GM21526 (cell line): ENCODE data around the gene IMMP2L.
A peak's percentile ranks its signal among the peaks of the same experiment; 100 is the strongest.

ENCODE experiments used
- ATAC-seq: cut with Tn5 transposase; IDR thresholded peaks from one replicate; pipeline ENCODE4 v1.9.1; 2021; ENCODE audit warnings: moderate library complexity; ENCODE audit not compliant: unreplicated experiment, low FRiP score

The IMMP2L gene

DNA sequence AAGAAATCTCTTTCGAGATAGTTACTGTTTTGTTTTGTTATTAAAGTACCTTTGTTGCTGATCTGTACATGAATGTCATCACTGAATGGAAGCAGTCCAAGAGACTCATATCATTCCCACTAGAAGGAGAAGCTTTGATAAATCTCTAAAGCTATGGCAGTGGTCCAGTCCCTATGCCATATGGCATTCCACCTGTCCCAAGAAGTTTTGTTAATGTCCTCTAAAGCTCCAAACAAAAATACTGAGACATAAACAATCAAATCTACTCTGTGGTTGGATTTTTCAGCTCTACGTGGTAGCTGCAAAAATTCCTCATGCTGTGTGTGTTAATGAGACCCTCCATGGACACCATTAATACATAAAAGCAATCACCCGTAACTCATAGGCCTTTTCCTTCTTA is 377.3 kb downstream of the IMMP2L start:
- no peak for ATAC-seq

- ATAC-seq, result no peak
Observed at GRCh38 chr7:111183321-111183720, 379.0 kb downstream of the IMMP2L start.

DNA sequence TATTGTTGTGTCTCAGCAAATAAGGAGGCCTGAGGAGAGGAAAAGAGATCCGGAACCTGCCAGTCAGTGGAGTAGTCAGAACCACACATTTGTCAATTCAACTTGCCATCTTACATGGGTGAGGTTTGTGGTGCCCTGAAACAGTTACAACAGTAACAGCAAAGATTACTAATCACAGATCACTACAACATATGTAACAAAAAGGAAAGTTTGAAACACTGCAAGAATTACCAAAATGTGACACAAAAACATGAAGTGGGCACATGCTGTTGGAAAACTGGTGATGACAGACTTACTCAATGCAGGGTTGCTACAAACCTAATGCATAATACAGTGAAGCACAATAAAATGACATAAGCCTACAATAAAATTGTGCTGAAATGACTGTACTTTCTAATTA is 382.0 kb downstream of the IMMP2L start:
- no peak for ATAC-seq

- no peak for ATAC-seq
Observed at GRCh38 chr7:111175908-111176441, 386.3 kb downstream of the IMMP2L start.

- ATAC-seq, result no peak
Observed at GRCh38 chr7:111174510-111174909, 387.8 kb downstream of the IMMP2L start.

GRCh38 chr7:111173990-111174389 is 388.3 kb downstream of the IMMP2L start:
- ATAC-seq, result no peak

- no peak for ATAC-seq
Observed at GRCh38 chr7:111173528-111173927, 388.8 kb downstream of the IMMP2L start.

DNA sequence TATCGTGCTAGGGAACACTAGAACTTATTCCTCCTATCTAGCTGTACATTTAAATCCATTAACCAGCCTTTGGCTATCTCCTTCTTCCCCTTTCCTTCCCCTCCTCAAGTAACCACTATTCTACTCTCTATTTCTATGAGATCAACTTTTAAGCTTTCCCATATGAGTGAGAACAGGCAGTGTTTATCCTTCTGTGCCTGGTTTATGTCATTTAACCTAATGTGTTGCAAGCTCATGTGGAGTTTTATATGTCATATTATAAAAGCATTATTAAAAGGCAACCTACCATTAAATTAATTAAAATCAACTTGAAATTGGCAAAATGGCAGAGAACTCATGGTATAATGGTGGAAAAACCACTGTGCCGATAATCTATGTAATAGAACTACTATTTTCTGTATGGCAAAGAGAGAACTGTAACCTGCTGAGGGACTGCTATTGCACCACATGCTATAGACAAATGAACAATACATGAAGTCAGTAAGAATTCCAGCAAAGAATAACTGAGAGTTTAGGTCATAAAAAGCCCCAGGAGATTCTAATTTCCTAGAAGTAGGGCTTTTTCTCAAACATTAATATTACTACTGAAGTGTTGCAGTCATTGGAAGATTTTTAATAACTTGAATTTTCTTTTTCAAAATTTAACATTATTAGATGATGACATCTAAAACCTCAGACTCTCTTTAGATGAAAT is 389.6 kb downstream of the IMMP2L start:
- no peak for ATAC-seq

DNA sequence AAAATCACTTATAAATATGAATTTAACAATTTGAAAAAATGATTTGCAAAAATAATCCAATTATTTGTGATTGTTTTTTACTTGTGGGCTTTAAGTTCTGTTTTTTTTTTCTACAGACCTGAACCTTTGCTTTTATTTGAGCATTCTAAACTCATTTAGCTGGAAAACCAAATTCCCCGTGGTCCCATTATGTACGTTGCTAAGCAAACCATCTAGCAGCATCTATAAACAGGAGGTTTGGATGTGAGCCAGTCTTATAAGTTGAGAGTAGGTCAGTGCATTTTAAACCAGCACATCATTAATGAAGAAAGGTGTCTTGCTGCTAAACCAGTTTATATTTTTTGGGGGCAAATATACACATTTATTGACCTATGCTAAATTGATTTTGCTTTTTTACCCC is 394.1 kb downstream of the IMMP2L start:
- ATAC-seq, result no peak

DNA sequence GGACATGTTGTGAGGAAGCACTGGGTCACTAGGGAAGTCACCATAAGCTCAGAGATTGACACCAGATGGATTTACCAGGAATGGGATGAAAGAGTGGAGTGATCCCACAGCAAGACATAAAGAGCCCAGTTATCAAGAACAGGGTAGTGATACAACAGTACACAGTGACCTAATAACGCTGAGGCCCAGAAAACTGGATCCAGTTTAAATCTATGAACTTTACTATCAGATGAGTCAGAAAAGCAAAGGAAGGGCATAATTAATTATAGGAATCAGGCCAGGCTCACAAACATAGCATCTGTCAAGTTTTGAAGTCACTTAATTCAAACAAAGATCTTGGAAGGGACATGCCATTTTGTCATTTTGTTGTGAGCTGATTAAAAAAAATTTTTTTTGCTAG is 397.9 kb downstream of the IMMP2L start:
- ATAC-seq, result no peak

- no peak for ATAC-seq
Observed at GRCh38 chr7:111162692-111163091, 399.6 kb downstream of the IMMP2L start.

DNA sequence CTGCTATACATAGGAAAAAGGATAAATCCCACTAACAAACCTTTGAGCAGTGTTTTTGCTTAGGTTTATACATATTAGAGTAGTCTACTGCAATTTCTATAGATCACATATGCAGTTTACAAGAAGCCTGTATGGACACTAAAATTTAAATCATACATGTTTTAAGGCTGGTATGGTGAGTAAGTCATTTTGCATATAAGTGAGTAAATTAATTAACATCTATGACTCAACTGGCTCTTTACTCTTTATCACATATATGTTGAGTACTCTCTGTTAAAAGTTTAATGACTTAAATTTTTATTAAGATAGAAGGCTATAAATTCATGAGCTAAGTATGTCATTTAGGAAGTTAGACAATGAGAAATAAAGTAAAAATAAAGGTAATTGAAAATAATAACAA is 402.0 kb downstream of the IMMP2L start:
- ATAC-seq, result no peak

DNA sequence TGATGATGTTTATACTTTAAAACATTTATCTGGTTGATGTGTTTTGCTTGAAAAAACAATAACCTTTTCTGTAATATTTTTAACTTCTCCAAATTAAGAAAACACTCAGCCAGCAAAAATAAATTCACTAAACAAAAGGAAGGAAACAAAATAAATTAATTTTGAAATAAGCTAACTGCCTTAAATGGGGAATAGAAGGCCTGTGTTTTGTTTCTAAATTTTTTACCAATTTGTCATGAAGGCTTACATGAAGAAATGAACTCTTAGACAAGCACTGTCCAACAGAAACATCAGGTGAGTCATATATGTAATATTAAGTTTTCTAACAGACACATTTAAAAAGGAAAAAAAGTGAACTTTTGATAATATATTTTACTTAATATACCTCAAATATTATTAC is 402.9 kb downstream of the IMMP2L start:
- no peak for ATAC-seq

DNA sequence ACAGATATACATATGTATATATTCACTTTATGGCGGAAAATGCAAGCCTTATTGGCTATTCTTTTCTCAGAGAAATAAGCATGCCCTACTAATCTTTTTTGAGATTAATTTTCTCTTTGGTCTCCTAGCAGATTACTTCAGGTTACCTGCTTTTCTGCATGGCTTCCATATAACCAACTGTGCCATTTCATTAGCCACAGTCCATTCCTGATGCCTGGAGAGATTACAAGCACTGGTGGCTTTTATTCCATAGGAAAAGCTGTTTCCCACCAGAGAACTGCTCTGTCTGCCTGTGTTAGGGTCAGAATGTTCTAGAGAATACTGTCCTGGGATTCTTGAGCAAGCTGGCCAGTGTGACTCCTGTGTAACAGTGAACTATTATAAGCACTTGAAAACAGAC is 411.6 kb downstream of the IMMP2L start:
- no peak for ATAC-seq

DNA sequence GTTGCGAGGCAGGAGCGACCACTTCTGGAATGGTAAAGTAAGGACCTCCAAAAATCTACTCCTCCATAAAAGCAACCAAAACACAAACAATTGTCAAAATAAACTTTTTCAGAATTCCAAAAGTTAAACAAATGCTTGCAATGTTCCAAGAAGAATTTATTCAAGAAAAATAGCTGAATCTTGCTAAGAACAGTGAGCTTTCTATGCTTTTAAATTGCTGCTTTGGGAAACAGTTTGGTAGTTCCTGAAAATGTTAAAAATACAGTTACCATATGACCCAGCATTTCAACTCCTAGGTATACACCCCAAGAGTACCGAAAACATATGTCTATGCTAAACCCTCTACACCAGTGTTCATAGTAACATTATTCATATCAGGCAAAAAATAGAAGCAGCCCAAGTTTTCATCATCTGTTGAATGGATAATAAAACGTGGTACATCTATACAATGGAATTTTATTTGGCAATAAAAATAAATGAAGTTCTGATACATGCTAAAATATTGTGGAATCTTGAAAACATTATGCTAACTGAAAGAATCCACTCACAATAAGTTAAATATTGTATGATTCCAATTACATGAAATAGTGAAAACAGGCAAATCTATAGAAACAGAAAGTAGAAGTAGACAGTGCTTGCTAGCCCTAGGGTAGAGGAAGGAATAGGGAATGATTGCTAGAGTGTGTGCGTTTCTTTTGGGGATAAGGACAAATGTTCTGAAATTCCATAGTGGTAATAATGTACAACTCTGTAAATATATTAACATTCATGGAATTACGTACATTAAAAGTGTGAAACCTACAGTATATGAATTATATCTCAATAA is 414.4 kb downstream of the IMMP2L start:
- no peak for ATAC-seq

DNA sequence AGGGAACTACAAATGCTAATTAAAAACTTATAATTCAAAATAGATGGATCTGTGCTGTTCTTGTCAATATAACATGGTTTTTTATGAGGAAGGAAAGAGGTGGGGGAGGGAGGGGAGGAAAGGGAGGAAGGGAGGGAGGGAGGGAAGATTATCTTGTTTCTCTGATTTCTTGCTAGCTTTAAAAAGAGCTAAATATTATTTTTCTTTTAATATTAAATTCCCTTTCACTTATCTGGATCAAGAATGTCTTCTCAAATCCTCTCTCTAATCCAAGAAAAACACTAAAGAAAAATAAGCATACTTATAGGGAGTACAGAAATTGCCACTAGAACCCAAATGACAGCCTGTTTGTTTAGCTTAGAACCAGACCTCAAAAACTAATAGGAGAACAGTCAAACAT is 416.2 kb downstream of the IMMP2L start:
- no peak for ATAC-seq

DNA sequence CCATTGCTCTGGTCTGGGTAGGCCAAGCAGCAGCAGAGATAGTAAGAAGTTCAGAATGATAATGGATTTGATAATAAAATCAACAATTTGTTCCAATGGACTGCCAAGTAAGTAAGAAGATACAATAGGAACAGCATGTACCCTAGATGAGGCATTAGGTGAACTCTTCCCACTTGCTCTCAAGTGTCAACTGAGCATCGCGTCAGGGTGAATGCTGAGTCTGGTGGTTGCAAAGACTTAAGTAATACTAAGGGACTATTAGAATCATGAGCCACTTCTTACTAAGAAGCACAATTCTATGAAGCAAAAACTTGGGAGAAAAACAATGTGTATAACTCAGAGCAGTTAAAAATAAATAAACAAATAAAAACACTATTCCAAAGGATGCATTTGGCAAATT is 416.8 kb downstream of the IMMP2L start:
- no peak for ATAC-seq

DNA sequence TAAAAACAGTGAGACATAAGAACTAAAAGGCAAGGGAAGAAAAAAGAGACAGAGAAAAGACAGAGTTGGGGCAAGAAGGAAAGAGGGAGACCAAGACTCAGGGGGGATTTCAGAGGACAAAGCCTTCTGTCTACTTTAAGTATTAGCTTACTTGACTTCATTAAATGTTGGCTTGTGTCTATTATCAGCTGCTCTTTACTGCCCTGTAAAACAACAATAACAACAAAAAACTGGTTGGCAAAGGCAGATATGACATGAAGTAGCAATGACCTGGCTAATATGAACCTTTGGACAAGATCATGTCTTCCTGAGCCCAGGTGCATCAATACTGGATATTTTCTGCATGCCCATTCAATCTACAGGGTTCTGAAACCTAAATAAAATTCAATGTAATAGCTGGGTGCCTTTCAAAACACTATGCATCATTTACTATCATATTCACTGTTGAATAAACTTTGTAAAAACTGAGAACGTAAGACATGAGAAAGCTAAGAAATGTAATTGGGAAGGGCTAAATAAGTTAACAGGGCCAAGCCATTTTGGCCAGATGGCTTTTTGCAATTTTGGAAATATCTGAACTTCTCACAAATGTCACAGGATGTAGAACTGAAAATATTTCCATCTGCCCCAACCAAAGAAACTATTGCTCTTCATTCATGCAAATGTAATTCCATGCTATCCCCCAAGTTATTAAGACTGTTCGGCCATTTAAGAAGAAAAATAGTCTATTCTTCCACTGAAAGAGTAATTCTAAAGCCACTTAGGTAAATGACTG is 422.0 kb downstream of the IMMP2L start:
- no peak for ATAC-seq

DNA sequence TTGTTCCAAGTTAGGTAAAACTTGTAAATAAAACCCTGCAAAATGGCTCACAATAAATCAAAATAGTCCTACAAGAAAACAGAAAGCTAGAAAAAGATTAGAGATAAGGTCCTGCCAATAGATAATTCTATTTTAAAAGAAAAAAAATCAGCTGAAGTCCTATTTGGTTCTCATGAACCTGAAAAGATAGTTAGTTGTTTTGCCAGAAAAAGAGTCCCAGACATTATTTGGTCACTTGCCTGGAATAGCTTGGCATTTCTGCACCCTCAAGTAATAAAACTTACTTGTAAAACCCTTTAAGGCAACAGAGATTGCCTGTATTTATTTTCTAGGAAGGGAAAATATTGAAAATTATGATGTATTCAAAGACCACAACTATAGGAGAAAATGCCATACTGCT is 423.7 kb downstream of the IMMP2L start:
- no peak for ATAC-seq

- peak; percentile 96 for ATAC-seq
Observed at GRCh38 chr7:111138193-111138569, 424.1 kb downstream of the IMMP2L start.
